PC-3 (cell line): Measurements from ENCODE around the gene CFAP97D1.

Experiments
- CTCF ChIP-seq: fragments of 300-600 bp; sonication (generic); conservative IDR thresholded peaks from 2 replicates; pipeline ENCODE4 v1.5.1; 2017; ENCODE audit warnings: antibody characterized with exemption, low read depth, mild to moderate bottlenecking, low read length
- EZH2 ChIP-seq: fragments of 300-600 bp; sonication (generic); IDR thresholded peaks from one replicate; pipeline ENCODE4 v1.6.1; 2017; ENCODE audit warnings: antibody characterized with exemption, mild to moderate bottlenecking, low read length; ENCODE audit not compliant: unreplicated experiment
- EZH2phosphoT487 ChIP-seq: fragments of 300-600 bp; sonication (generic); IDR thresholded peaks from 2 replicates; pipeline ENCODE4 v1.6.1; 2018; ENCODE audit warnings: mild to moderate bottlenecking, antibody characterized with exemption, low read length, borderline replicate concordance

DNA sequence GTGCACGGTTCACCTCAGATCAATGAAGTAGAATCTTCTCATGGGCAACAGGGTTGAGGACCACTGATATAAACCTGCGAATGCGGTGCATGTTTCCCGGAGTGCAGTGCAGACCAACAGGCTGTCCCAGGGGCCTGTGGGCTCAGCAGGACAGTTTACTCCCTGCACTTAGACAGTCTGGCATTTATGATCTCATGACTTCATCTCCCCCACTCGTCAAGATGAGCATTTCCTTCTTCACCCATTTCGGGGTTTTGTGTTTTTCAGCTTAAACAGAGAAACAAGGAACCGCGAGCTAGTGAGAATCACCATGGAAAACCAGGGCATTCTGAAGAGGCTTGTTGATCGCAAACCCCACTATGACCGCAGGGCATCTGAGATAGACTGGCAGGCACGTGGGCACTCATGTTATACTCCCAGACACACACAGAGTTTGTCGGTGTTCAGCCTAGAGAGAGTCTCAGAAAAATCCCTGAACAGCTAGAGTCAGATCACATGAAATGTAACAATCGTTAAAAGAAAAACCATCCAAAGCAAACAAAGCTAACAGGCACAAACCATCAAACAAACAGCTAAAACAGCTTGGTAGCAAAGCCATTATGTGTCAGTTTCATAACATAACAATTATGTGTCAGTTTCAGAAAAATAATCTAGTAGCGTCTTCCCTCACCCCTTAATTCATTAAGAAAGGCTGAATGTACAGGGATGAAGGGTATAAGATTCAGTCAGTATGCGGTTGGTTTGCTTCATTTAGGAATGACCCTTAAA lies 2.9 kb downstream of the CFAP97D1 start:
- no peak for TF ChIP-seq CTCF
- no peak for TF ChIP-seq EZH2
- TF ChIP-seq EZH2phosphoT487 = no peak
